ENCODE measurements around the gene CD160.
"Not testable (repeated sequence)": the region's sequence is repeated elsewhere in the genome, so short reads cannot be mapped to it uniquely, and the experiment has no call there.

Gene CD160

GRCh38 chr1:145747398-145748247 lies 28.3 kb downstream of the CD160 start:
- in situ Hi-C loops (cut with HindIII; ENCODE audit: low pct_ligation_motif_present, low pct_unique_long_range_greater_than_20kb, low sequenced_read_pairs): loop anchor here (25.0 kb wide), 1 partner anchor 90 kb away; the partner anchor contains the start of gene NUDT17
- no peak for DNase-seq

- in situ Hi-C loops (cut with HindIII; ENCODE audit: low pct_ligation_motif_present, low pct_unique_long_range_greater_than_20kb, low sequenced_read_pairs): no loop called here
- DNase-seq: no peak
Observed at GRCh38 chr1:145750426-145750825, 31.1 kb downstream of the CD160 start.

GRCh38 chr1:145751491-145752037 lies 32.3 kb downstream of the CD160 start:
- in situ Hi-C loops (cut with HindIII; ENCODE audit: low pct_ligation_motif_present, low pct_unique_long_range_greater_than_20kb, low sequenced_read_pairs): no loop called here
- DNase-seq: peak; percentile 14

GRCh38 chr1:145757420-145757819 lies 38.1 kb downstream of the CD160 start:
- no peak for DNase-seq
- in situ Hi-C loops (cut with HindIII; ENCODE audit: low pct_ligation_motif_present, low pct_unique_long_range_greater_than_20kb, low sequenced_read_pairs): no loop called here

- in situ Hi-C loops (cut with HindIII; ENCODE audit: low pct_ligation_motif_present, low pct_unique_long_range_greater_than_20kb, low sequenced_read_pairs): no loop called here
- no peak for DNase-seq
Observed at GRCh38 chr1:145758116-145758515, 38.8 kb downstream of the CD160 start.

- in situ Hi-C loops (cut with HindIII; ENCODE audit: low pct_ligation_motif_present, low pct_unique_long_range_greater_than_20kb, low sequenced_read_pairs): no loop called here
- DNase-seq: no peak
Observed at GRCh38 chr1:145758575-145758974, 39.3 kb downstream of the CD160 start.

GRCh38 chr1:145759721-145760120 lies 40.4 kb downstream of the CD160 start:
- no peak for DNase-seq
- in situ Hi-C loops (cut with HindIII; ENCODE audit: low pct_ligation_motif_present, low pct_unique_long_range_greater_than_20kb, low sequenced_read_pairs): no loop called here

GRCh38 chr1:145760395-145760949 lies 41.2 kb downstream of the CD160 start:
- in situ Hi-C loops (cut with HindIII; ENCODE audit: low pct_ligation_motif_present, low pct_unique_long_range_greater_than_20kb, low sequenced_read_pairs); DNase-seq: not testable (repeated sequence)

GRCh38 chr1:145761498-145761897 lies 42.2 kb downstream of the CD160 start:
- DNase-seq; in situ Hi-C loops (cut with HindIII; ENCODE audit: low pct_ligation_motif_present, low pct_unique_long_range_greater_than_20kb, low sequenced_read_pairs): not testable (repeated sequence)

GRCh38 chr1:145762001-145762400 lies 42.7 kb downstream of the CD160 start:
- in situ Hi-C loops (cut with HindIII; ENCODE audit: low pct_ligation_motif_present, low pct_unique_long_range_greater_than_20kb, low sequenced_read_pairs); DNase-seq: not testable (repeated sequence)

- in situ Hi-C loops (cut with HindIII; ENCODE audit: low pct_ligation_motif_present, low pct_unique_long_range_greater_than_20kb, low sequenced_read_pairs); DNase-seq: not testable (repeated sequence)
Observed at GRCh38 chr1:145764231-145764940, 45.1 kb downstream of the CD160 start.

- in situ Hi-C loops (cut with HindIII; ENCODE audit: low pct_ligation_motif_present, low pct_unique_long_range_greater_than_20kb, low sequenced_read_pairs); DNase-seq: not testable (repeated sequence)
Observed at GRCh38 chr1:145765127-145765526, 45.8 kb downstream of the CD160 start.

GRCh38 chr1:145765585-145766360 lies 46.5 kb downstream of the CD160 start:
- DNase-seq; in situ Hi-C loops (cut with HindIII; ENCODE audit: low pct_ligation_motif_present, low pct_unique_long_range_greater_than_20kb, low sequenced_read_pairs): not testable (repeated sequence)

GRCh38 chr1:145766926-145767325 lies 47.6 kb downstream of the CD160 start:
- DNase-seq; in situ Hi-C loops (cut with HindIII; ENCODE audit: low pct_ligation_motif_present, low pct_unique_long_range_greater_than_20kb, low sequenced_read_pairs): not testable (repeated sequence)

- in situ Hi-C loops (cut with HindIII; ENCODE audit: low pct_ligation_motif_present, low pct_unique_long_range_greater_than_20kb, low sequenced_read_pairs); DNase-seq: not testable (repeated sequence)
Observed at GRCh38 chr1:145768004-145768403, 48.7 kb downstream of the CD160 start.

GRCh38 chr1:145771056-145771455 lies 51.8 kb downstream of the CD160 start:
- no peak for DNase-seq
- in situ Hi-C loops (cut with HindIII; ENCODE audit: low pct_ligation_motif_present, low pct_unique_long_range_greater_than_20kb, low sequenced_read_pairs): no loop called here

GRCh38 chr1:145773423-145773822 lies 54.1 kb downstream of the CD160 start:
- DNase-seq: no peak

More at GRCh38 chr1:145773423-145773822, 54.1 kb downstream of the CD160 start:
- in situ Hi-C loops (cut with HindIII; ENCODE audit: low pct_ligation_motif_present, low pct_unique_long_range_greater_than_20kb, low sequenced_read_pairs): no loop called here

Data from ACHN (cell line).